Measurements from ENCODE around the gene PPP1R18.
A peak's percentile ranks its signal among the peaks of the same experiment; 100 is the strongest.
"Not testable (repeated sequence)": the region's sequence is repeated elsewhere in the genome, so short reads cannot be mapped to it uniquely, and the experiment has no call there.

Gene PPP1R18

DNA sequence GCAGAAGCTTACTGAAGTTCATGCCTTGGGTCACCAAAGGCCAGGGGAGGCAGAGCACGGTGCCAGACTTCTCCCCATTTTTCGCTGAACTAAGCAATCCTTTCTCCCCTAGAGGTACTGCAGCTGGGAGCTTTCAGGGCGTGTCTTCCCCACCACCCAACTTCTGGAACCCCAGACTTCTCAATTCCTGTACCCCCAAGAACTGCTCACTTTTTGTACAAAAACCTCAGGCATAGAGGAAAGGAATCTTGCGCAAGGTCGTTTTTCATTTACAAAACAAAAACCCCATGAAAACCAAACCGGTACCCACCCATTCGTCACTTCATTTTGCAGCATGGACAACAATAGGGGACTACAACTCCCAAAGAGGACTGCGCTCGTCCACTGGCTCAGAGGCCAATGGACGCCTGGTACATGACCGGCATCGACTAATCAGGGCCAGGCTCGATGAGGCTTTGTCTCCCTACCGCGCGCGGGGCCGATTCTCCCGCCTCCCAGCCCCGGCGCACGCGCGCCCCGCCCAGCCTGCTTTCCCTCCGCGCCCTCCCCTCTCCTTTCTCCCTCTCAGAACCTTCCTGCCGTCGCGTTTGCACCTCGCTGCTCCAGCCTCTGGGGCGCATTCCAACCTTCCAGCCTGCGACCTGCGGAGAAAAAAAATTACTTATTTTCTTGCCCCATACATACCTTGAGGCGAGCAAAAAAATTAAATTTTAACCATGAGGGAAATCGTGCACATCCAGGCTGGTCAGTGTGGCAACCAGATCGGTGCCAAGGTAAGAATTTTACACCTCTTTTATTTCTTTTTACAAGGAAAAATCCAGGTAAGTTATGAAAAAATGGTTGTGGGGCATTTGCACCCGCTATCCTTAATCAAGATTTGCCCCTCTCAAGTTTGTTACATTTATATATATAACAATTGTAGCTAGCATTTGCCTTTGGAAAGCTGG lies 33.6 kb upstream of the PPP1R18 start, which contains the start of gene TUBB:
TUBB (plus strand) TSS at position 562 of the 947 bp plus-strand sequence; CDS start at position 717, 155 bp downstream.
- peak; percentile 88 for DNase-seq (ENCODE audit: low read depth, low spot score)

DNA sequence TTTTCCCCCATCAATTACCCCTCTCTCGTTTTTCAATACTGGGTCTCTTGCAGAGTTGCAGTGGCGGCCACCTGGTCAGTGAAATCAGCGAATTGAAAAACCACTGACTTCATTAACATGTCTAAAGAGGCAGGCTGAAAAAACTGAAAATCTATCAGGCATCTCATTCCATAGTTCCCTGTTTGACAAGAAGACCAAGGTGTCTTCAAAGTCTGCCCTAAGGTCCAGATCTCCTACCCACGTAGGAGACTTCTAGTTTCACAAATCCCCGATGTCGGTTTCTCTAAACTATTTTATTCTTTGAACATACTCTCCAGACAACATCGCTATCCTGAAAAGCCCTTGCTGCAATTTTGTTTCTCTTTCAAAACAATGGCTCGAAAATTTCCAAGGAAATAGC lies 32.9 kb upstream of the PPP1R18 start:
- DNase-seq (ENCODE audit: low read depth, low spot score): no peak

DNA sequence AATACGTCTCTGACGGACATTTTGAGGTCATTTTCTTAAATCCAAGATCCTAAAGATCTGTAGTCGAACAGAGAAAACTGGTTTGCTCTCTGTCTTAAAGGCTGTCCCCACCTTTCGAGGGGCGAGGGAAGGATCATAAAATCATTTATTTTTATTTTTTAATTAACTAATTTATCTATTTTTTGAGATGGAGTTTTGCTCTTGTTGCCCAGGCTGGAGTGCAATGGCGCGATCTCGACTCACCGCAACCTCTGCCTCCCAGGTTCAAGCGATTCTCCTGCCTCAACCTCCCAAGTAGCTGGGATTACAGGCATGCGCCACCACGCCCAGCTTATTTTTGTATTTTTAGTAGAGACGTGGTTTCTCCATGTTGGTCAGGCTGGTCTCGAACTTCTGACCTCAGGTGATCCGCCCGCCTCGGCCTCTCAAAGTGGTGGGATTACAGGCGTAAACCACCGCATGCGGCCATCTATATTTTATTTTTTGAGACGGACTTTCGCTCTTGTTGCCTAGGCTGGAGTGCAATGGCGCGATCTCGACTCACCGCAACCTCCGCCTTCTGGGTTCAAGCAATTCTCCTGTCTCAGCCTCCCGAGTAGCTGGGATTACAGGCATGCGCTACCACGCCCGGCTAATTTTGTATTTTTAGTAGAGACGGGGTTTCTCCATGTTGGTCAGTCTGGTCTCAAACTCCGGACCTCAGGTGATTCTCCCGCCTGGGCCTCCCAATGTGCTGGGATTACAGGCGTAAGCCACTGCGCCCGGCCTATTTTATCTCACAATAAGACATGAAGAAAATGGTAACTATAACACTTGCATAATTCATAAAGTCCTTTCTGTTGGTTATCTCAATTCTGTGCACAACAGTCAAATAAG lies 31.6 kb upstream of the PPP1R18 start:
- not testable (repeated sequence) for DNase-seq (ENCODE audit: low read depth, low spot score)

DNA sequence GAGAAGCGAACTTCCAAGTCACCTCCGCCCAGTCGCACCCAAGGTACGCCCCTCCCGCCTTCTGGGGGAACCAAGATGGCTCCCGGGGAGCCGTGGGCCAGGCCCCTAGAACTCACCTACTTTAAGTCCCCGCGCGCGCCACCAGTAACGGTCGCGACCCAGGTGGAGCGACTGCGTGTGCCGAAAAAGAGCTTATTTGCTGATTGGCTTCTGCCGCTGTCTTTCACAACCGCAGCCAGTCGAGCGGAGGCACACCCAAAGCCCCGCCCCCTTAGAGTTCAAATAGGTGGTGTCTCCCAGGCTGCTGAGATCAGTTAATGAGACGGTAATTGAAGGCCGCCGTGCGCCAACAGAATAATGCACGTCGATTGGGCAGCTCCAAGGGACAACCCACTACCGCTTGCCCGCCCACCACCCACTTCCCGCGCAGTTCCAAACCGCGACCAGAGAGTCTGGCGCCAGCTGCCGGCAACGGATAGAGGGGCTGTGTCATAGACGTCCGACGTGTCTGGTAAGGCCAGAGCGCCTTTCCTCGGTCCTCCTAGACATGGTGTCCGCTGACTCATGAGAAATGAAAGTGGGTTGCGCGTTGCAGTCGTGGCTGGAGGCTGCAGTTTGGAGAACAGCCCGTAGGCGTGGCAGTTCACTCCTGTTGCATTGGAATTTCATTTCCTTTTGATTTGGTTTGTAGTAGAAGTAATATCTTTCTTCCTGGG lies 30.8 kb upstream of the PPP1R18 start, which contains the start of gene MDC1:
MDC1 (minus strand) TSS at position 153 of the 716 bp plus-strand sequence. CDS start 2,106 bp downstream, outside the sequence.
- peak; percentile 96 for DNase-seq (ENCODE audit: low read depth, low spot score)

DNA sequence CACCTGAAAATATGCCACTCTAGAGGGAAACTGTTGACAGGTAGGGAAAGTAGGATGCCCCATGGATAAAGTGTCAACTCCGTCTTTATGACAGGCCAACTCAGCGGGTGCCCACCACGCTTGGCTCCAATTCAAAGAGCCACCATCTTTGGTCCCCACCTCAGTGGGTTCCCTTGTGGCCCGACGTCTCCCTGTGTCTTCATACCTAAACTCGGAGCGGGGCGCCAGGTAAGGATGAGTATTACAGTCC lies 30.4 kb upstream of the PPP1R18 start:
- no peak for DNase-seq (ENCODE audit: low read depth, low spot score)

DNA sequence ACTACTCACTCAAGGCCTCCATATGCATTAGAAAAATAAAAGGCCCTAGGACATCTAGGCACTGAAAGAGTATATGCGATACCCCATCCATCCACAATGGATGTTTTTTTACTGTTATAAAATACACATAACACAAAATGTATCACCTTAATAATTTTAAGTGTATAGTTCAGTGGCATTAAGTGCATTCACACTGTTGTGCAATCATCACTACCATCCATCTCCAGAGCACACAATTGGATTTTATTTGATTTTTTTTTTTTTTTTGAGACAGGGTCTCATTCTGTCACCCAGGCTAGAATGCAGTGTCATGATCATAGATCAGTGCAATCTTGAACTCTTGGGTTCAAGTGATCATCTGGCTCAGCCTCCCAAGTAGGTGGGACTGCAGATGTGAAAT lies 27.8 kb upstream of the PPP1R18 start:
- DNase-seq (ENCODE audit: low read depth, low spot score): no peak

DNA sequence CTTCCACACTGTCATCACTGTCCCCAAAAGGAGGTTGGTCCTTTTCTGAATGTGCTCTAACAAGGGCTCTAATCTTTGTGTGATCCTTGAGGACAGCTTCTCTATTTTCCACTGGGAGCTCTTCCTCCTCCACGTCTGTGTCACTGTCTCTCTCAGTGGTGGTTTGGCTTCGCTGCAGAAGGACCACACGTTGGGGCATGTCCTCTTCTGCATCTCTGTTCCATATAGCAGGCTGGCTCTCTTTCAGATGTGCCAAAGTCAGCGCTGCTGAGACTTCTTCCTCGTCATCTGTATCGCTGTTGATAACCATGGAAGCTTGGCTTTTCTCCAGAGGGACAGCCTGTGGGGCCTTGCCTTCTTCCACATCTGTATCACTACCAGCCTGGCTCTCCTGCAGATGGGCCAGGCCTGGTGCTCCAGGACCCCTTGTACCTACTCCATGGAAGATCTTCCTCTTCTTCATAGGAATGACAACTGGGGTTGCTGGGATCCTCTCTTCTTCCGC lies 26.0 kb upstream of the PPP1R18 start:
- DNase-seq (ENCODE audit: low read depth, low spot score): no peak

DNA sequence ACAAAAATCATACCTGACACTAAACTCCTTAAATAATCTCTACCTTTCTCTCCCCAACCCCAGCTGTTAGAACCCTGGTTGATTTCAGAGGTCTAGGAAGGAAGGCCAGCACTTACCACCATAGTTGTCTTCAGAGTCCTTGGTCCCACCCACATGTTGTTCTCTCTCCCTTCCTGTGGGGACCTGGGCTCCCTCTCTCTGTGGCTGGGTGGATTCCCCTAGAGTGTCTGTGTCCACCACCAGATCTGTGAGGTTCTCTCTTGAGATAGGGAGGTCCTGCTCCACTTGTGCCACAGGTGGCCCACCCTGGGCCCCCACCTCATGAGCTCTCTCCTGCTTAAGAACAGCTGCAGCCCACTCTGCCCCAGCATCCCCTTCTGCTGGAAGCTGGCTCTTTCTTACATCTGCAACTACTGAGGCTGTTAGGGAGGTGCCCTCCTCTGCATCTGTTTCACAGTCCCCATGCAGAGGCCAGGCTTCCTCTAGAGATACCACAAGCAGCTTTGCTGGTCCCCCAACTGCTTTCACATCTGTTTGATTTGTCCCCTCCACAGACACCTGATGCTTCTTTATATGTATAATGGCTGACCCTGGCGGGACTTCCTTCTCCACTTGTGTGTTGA lies 25.4 kb upstream of the PPP1R18 start:
- no peak for DNase-seq (ENCODE audit: low read depth, low spot score)

DNA sequence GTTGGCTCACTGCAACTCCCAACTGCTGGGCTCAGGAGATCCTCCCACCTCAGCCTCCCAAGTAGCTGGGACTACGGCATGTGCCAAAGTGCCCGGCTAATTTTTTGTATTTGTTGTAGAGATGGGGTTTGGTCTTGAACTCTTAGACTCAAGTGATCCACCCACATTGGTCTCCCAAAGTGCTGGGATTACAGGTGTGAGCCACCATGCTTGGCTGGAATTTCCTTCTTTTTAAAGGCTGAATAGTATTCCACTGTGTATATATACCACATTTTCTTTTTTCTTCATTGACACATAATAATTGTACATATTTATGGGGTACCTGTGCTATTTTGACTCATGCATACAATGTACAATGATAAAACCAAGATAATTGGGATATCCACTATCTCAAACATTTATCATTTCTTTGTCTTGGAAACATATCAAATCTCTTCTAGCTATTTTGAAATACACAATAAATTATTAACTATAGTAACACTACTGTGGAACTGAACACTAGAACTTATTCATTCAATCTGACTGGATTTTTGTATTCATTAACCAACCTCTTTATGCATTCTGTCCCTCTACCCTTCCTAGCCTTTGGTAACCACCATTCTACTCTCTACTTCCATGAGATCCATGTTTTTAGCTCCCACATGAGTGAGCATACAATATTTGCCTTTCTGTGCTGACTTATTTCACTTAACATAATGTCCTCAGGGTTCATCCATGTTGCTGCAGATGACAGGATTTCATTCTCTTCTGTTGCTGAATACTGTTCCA lies 22.8 kb upstream of the PPP1R18 start:
- DNase-seq (ENCODE audit: low read depth, low spot score): no peak

DNA sequence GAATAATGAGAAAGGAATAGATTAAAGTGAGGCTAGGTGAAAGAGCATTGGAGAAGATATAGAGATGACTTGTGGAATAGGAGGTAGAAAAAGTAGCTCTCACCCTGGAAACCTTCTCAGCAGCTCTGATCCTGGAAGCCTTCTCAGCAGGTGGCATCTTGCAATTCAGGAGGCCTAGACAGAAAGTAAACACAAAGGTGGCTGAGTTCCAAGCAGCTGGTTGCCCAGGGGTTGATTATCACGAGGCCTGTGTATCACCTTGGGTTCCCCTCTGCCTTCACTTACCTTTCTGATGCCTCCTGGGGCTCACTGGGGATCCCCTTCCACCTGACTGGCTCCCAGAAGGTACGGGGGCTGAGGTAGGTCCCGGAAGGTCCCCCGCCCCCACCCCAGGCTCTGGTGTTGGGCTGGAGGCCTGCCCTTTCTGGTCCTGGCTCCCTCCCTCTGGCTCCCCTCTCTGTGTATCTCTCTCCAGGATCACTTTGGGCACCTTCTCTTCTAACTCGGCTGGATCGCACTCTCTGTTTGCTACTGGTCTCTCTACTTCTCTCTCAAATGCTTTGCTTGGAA lies 20.9 kb upstream of the PPP1R18 start:
- no peak for DNase-seq (ENCODE audit: low read depth, low spot score)

DNA sequence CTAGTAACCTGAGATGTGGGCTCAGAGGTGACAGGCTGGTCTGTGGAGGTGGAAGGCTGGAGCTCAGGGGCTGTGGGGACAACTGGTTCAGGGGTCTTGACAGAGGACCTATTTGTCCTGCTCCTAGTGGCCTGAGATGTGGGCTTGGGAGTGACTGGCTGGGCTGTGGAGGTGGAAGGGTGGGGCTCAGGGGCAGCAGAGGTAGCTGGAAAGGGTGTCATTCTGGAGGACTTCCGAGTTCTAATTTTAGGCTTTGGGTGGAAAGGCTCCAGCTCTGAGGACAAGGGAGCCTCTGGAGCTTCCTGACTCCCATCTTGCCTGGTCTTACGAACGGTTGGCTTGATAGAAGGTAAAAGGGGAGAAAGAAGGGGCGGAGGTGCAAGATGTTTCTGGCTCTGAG lies 19.2 kb upstream of the PPP1R18 start:
- DNase-seq (ENCODE audit: low read depth, low spot score): no peak

DNA sequence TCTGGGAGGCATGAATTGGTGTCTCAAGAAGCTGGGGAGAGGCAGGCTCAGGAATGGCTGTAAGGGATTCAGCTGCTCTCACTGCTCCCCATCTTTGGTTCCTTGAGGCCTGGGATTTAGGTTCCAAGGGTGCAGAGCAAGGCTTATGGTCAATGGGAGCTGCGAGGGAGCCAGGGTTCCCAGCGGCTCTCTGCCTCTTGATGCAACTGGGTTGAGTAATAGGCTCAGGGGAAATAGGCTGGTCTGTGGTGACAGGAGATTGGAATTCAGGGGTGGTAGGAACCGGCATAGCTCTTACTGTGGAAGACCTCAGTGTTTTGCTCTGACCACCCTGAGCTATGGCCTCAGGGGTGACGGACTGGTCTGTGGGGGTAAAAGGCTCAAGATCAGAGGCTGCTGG lies 17.4 kb upstream of the PPP1R18 start:
- no peak for DNase-seq (ENCODE audit: low read depth, low spot score)

DNA sequence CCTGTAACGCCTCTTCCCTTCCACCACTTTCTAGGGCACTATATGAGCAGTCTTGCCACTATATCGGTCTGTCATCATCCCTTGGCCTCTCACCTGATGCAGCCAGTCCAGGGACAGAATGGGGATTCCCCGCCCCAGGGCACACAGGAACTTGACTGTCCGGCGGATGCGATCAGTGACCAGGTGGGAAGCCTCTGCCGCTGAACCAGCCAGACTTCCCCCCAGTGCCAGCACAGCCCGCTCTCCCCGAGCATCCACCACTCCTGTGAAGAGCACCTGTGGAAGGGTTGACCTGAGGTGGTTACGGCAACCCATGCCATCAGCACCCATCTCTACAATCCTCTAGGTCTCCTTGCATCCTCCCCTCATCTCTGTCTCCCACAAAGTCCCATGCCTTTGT lies 16.6 kb upstream of the PPP1R18 start:
- DNase-seq (ENCODE audit: low read depth, low spot score): no peak

DNA sequence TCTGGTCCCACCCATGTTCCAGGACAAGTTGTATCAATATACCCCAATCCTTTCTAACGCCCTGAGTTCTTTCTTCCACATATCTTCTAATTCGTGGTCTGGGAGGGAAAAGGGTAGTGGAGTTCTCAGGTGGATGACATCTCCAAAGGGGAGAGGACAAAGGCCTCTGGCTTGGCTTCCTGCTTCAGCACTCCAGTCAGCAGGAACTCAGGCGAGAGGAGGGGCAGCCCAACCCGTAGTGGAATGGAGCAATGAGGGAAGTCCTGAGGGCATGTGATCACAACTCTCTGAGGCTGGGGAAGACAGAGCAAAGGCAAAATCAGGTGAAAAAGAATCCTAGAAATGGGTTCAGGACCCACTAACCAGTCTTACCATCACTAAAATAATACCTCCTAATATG lies 13.9 kb upstream of the PPP1R18 start:
- no peak for DNase-seq (ENCODE audit: low read depth, low spot score)

DNA sequence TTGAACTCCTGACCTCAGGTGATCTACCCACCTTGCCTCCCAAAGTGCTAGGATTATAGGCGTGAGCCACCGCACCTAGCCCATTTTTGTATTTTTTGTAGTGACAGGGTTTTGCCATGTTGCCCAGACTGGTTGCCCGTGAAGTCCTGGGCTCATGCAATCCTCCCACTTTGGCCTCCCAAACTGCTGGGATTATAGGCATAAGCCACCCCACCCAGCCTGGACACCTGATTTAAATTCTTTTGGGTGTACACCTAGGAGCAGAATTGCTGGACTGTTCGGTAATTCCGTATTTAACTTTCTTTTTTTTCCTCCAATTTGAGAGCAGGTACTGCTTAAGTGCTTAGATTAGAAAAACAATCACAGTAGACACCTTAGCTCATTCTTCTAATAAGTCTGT lies 10.0 kb upstream of the PPP1R18 start:
- DNase-seq (ENCODE audit: low read depth, low spot score): no peak

DNA sequence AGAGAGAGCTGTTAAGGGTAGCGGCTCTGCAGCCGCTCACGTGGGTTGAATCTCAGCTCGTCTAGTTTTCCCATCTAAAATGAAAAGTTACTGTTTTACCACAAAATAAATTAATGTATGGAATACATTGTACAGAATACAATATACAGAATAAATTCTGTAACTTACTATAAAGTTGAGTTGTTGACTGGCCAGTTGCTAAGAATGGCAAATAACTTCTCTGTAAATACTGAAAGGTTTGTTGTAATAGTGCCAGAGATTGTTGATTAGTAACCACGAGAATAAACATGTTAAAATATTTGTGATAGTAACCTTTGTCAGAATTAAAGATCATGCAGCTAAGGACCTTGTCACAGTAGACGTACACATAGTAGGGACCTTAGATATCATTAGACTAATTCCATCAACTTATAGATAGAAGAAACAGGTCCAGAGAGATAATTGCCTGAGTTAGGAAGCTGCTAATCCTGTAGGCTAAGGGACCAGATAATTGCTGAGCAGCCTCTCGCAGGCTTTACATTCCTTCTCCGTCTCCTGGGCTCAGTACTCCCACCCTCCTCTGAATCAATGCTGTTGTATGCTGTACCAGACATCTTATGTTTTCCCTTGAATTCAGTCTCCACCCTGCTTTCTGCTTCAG lies 4.9 kb upstream of the PPP1R18 start:
- DNase-seq (ENCODE audit: low read depth, low spot score): no peak

DNA sequence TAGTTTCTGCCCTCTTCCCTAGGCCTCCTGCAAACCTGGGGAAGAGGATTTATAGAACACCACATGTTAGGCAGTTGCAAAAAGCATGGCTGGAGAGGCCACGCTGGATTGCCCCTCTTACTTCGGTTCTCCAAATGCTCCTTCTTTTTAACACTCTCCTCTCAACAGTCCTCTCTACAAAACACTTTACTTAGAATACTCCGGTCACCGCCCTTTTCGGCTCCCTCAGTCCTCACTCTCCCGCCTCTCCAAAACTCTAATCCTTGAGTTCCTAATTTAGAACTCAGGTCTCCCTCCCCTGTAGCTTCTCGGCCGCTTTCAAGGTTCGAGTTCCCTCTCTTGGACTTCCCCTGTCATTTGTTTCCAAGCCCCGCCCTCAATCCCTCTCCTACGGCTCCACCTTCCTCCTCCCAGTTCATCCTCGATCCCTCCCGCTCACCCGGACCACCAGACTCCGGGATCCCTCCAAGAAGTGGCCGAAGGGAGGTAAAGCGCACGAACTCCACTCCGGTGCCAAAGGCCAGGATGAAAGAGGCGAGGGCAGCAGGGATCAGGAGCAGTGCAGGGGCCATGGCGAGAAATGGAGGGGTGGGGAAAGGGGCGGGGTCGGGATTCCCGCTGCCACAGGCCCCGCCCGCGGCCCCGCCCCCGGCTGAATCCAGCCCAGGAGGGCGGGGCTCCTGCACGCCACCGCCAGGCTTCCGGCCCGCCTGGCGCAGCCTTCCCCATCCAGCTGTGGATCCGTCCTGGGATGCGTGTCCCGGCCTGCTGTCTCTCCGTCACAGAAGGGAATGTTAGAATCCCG lies 4.2 kb upstream of the PPP1R18 start, which contains the start of gene NRM:
NRM (minus strand) TSS at position 582 of the 805 bp plus-strand sequence; CDS start at position 572, 10 bp downstream.
- DNase-seq (ENCODE audit: low read depth, low spot score): no peak

DNA sequence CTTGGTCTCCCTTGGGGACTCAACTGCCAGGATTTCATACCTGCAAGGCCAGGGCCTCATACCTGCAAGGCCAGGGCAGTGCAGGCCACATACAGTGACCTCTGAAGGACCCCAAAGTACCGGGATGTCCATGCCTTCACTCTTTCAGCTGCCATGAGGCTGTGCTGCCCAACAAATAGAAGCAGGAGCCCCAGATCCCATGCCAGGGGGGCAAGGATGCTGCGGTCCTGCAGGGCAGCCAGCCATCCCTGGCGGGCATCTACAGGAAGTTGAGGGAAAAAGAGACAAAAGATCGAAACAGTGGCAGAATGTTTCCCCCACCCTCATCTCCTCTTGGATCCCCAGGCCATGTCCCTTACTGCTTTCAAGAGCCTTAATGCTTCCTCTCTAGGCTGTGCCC lies 3.5 kb upstream of the PPP1R18 start:
- no peak for DNase-seq (ENCODE audit: low read depth, low spot score)

Data from activated naive CD8-positive, alpha-beta T cell treated with anti-CD3 and anti-CD28 coated beads, Interleukin-2, amount 50 U/mL, for 16 hours (primary cell).